H1 (cell line): ENCODE measurements around the gene ARHGEF28. TPM values are rescaled to one million over a fixed set of nuclear protein-coding genes. Genes with fewer than 3 reads are reported as not detected.

Source experiments
- CTCF ChIA-PET: fragments of 300-600 bp; sonication (Branson Sonifier 250); formaldehyde crosslinking; loops from one replicate; lab custom pipeline; 2021; ENCODE audit not compliant: partially characterized antibody; lab: Charles Lee
- POLR2A ChIA-PET: fragments of 300-600 bp; sonication (Branson Sonifier 250); formaldehyde crosslinking; loops from one replicate; lab custom pipeline; 2021; ENCODE audit warnings: inconsistent platforms; ENCODE audit not compliant: partially characterized antibody; lab: Charles Lee
- DNase-seq, 2 experiments: peaks; one replicate each; pipeline versions ENCODE4 v3.0.0 to v3.0.0-alpha.2; 2010 to 2022; ENCODE audit warnings: low spot score in 2 of 2, low read depth in 1 of 2, mixed read lengths in 1 of 2
- FAIRE-seq: peaks from 2 replicates; lab custom pipeline; 2011; peaks lifted over from hg19 to GRCh38; lab: Jason Lieb, UNC
- H2AFZ ChIP-seq: 2 replicates; pipeline ENCODE4 v1.8.1; 2012; ENCODE audit warnings: low read length, inconsistent platforms
- H2AK5ac ChIP-seq: 2 replicates; pipeline ENCODE4 v1.6.1; 2013; ENCODE audit warnings: low read depth, low read length
- H2BK120ac ChIP-seq: replicated peaks from 2 replicates; pipeline ENCODE3; 2013; ENCODE audit warnings: low read depth, low read length, inconsistent platforms
- H2BK12ac ChIP-seq: 2 replicates; pipeline ENCODE4 v1.6.1; 2013; ENCODE audit warnings: low read depth, low read length
- H2BK15ac ChIP-seq: 2 replicates; pipeline ENCODE4 v1.6.1; 2013; ENCODE audit warnings: low read length
- H2BK20ac ChIP-seq: 2 replicates; pipeline ENCODE4 v1.6.1; 2013; ENCODE audit warnings: low read length
- H2BK5ac ChIP-seq: 2 replicates; pipeline ENCODE4 v1.6.1; 2013; ENCODE audit warnings: low read depth, low read length
- H3K14ac ChIP-seq: 2 replicates; pipeline ENCODE4 v1.6.1; 2013; ENCODE audit warnings: inconsistent platforms; ENCODE audit not compliant: insufficient read length
- H3K18ac ChIP-seq: 2 replicates; pipeline ENCODE4 v1.6.1; 2013; ENCODE audit warnings: low read length; ENCODE audit errors: extremely low read depth
- H3K23ac ChIP-seq: 2 replicates; pipeline ENCODE4 v1.6.1; 2013; ENCODE audit warnings: inconsistent platforms; ENCODE audit not compliant: insufficient read length
- H3K23me2 ChIP-seq: 2 replicates; pipeline ENCODE4 v1.6.1; 2013; ENCODE audit warnings: low read depth, low read length
- H3K27ac ChIP-seq: 2 replicates; pipeline ENCODE4 v1.6.1; 2011; ENCODE audit warnings: low read depth, low read length, inconsistent platforms
- H3K27me3 ChIP-seq, 4 experiments: replicated peaks in 1 of 4; 1 replicate in 1 of 4; 2 replicates in 3 of 4; pipeline versions ENCODE4 v1.6.1 to v1.8.1; 2011 to 2013; ENCODE audit warnings: low read length in 3 of 4, mild to moderate bottlenecking in 3 of 4, inconsistent platforms in 2 of 4, mixed read lengths in 2 of 4, moderate library complexity in 1 of 4; ENCODE audit not compliant: control insufficient read depth in 3 of 4, insufficient read depth in 3 of 4; ENCODE audit errors: extremely low read depth in 1 of 4
- H3K36me3 ChIP-seq, 4 experiments: 2 replicates each; pipeline versions ENCODE4 v1.6.1 to v1.8.1; 2011 to 2013; ENCODE audit warnings: mild to moderate bottlenecking in 4 of 4, low read length in 3 of 4, moderate library complexity in 2 of 4, control low read depth in 1 of 4, inconsistent platforms in 1 of 4; ENCODE audit not compliant: insufficient read depth in 4 of 4, control insufficient read depth in 2 of 4
- H3K4ac ChIP-seq: replicated peaks from 2 replicates; pipeline ENCODE3; 2013; ENCODE audit warnings: low read length, low read depth, mixed read lengths, inconsistent platforms; ENCODE audit not compliant: insufficient read length
- H3K4me1 ChIP-seq, 4 experiments: replicated peaks in 1 of 4; 1 replicate in 1 of 4; 2 replicates in 3 of 4; pipeline versions ENCODE4 v1.6.1 to v1.8.1; 2011 to 2013; ENCODE audit warnings: low read length in 3 of 4, inconsistent platforms in 2 of 4, mixed read lengths in 1 of 4; ENCODE audit not compliant: insufficient read depth in 4 of 4, control insufficient read depth in 3 of 4
- H3K4me2 ChIP-seq, 2 experiments: 2 replicates each; pipeline versions ENCODE4 v1.6.1 to v1.8.1; 2011 to 2013; ENCODE audit warnings: low read depth in 2 of 2, low read length in 2 of 2, control low read depth in 1 of 2, inconsistent platforms in 1 of 2, mild to moderate bottlenecking in 1 of 2; ENCODE audit not compliant: insufficient read depth in 1 of 2
- H3K4me3 ChIP-seq, 4 experiments: fragments of 200-600, 300-600 bp in 1 of 4; sonication (generic), shearing (Covaris generic), sonication (Bioruptor Twin) in 1 of 4; 2 replicates each; pipeline versions ENCODE4 v1.5.1 to v1.8.1; 2011 to 2016; ENCODE audit warnings: low read length in 4 of 4, low read depth in 3 of 4, control low read depth in 2 of 4, inconsistent platforms in 2 of 4, mild to moderate bottlenecking in 2 of 4, mixed read lengths in 1 of 4, moderate library complexity in 1 of 4; ENCODE audit not compliant: insufficient read depth in 2 of 4; ENCODE audit errors: extremely low read depth in 1 of 4
- H3K56ac ChIP-seq: replicated peaks from 2 replicates; pipeline ENCODE3; 2013; ENCODE audit warnings: low read depth, mild to moderate bottlenecking, mixed read lengths, low read length, inconsistent platforms; ENCODE audit not compliant: insufficient read length
- H3K79me1 ChIP-seq: 2 replicates; pipeline ENCODE4 v1.6.1; 2013; ENCODE audit warnings: low read depth, low read length, control low read depth
- H3K79me2 ChIP-seq, 2 experiments: 2 replicates each; pipeline versions ENCODE4 v1.6.1 to v1.8.1; 2012 to 2013; ENCODE audit warnings: low read length in 2 of 2, mild to moderate bottlenecking in 2 of 2, inconsistent platforms in 1 of 2; ENCODE audit not compliant: insufficient read depth in 2 of 2, control insufficient read depth in 1 of 2
- H3K9ac ChIP-seq, 4 experiments: replicated peaks in 1 of 4; 1 replicate in 1 of 4; 2 replicates in 3 of 4; pipeline versions ENCODE4 v1.6.1 to v1.8.1; 2011 to 2013; ENCODE audit warnings: low read depth in 3 of 4, low read length in 3 of 4, control low read depth in 2 of 4, mild to moderate bottlenecking in 2 of 4, moderate library complexity in 2 of 4, inconsistent platforms in 1 of 4; ENCODE audit errors: extremely low read depth in 1 of 4
- H3K9me3 ChIP-seq, 2 experiments: 2 replicates each; pipeline versions ENCODE4 v1.6.1 to v1.8.1; 2012 to 2013; ENCODE audit warnings: mild to moderate bottlenecking in 2 of 2, moderate library complexity in 2 of 2, control low read depth in 1 of 2, inconsistent platforms in 1 of 2, low read depth in 1 of 2, low read length in 1 of 2, mixed read lengths in 1 of 2; ENCODE audit not compliant: insufficient read depth in 2 of 2
- H4K20me1 ChIP-seq, 2 experiments: replicated peaks in 1 of 2; 2 replicates each; pipeline versions ENCODE3 to v1.8.1; 2011 to 2013; ENCODE audit warnings: inconsistent platforms in 2 of 2, low read length in 2 of 2, mild to moderate bottlenecking in 1 of 2; ENCODE audit not compliant: insufficient read depth in 2 of 2, control insufficient read depth in 1 of 2
- H4K5ac ChIP-seq: 2 replicates; pipeline ENCODE4 v1.6.1; 2013; ENCODE audit warnings: low read length, low read depth, mixed read lengths, inconsistent platforms; ENCODE audit not compliant: insufficient read length
- H4K8ac ChIP-seq: 2 replicates; pipeline ENCODE4 v1.8.0; 2013; ENCODE audit warnings: mild to moderate bottlenecking, moderate library complexity, low read length, inconsistent platforms; ENCODE audit not compliant: insufficient read depth; ENCODE audit errors: extremely low read depth
- H4K91ac ChIP-seq: replicated peaks from 2 replicates; pipeline ENCODE3; 2013; ENCODE audit warnings: low read length, mixed read lengths, inconsistent platforms; ENCODE audit not compliant: insufficient read length
- CHD1 ChIP-seq: IDR thresholded peaks from 2 replicates; pipeline ENCODE4 v1.6.1; 2012; ENCODE audit warnings: low read depth, low read length, improper control_type of control experiment
- CREB1 ChIP-seq: IDR thresholded peaks from 2 replicates; pipeline ENCODE4 v1.6.1; 2012; ENCODE audit warnings: inconsistent platforms
- GTF2F1 ChIP-seq: IDR thresholded peaks from 2 replicates; pipeline ENCODE4 v1.6.1; 2012; ENCODE audit warnings: low read depth, low read length, improper control_type of control experiment, borderline replicate concordance
- KDM1A ChIP-seq: fragments of 200-600, 300-600 bp; sonication (generic); IDR thresholded peaks from 2 replicates; pipeline ENCODE4 v1.7.1; 2016; ENCODE audit warnings: mild to moderate bottlenecking, low read length, borderline replicate concordance
- KDM4A ChIP-seq: IDR thresholded peaks from one replicate; pipeline ENCODE4 v1.7.1; 2012; ENCODE audit warnings: low read depth, mild to moderate bottlenecking, moderate library complexity, low read length, inconsistent platforms; ENCODE audit not compliant: severe bottlenecking
- NRF1 ChIP-seq: IDR thresholded peaks from 2 replicates; pipeline ENCODE4 v1.6.1; 2011; ENCODE audit warnings: mild to moderate bottlenecking, low read depth, low read length, improper control_type of control experiment
- TEAD4 ChIP-seq: IDR thresholded peaks from 2 replicates; pipeline ENCODE4 v1.6.1; 2012; ENCODE audit warnings: low read depth, low read length, inconsistent platforms, mixed read lengths
- WGBS, 2 experiments: shearing (Covaris generic) in 1 of 2; methylation state at CpG; one replicate each; pipeline versions ENCODE4 v1.1.6 to v1.1.7; 2013 to 2015; ENCODE audit warnings: low lambda C conversion rate in 2 of 2, mixed read lengths in 2 of 2, inconsistent platforms in 1 of 2, low coverage in 1 of 2, missing lambda C conversion rate in 1 of 2; ENCODE audit not compliant: insufficient replicate concordance in 2 of 2, insufficient coverage in 1 of 2, insufficient read length in 1 of 2; ENCODE audit errors: extremely low coverage in 1 of 2, missing lambda C conversion rate in 1 of 2; 5-methylcytosine and 5-hydroxymethylcytosine counted together
- polyA plus RNA-seq, 7 experiments: library from polyadenylated mRNA; depleted of rRNA in 3 of 7; stranded (reverse) in 5 of 7; unstranded in 2 of 7; fragments of >200 nt in 5 of 7; fragments of 200-250 nt in 2 of 7; gene quantifications; 1 replicate in 5 of 7; 2 replicates in 1 of 7; 4 replicates in 1 of 7; pipeline versions ENCODE4 v1.2.1 to v1.2.3, GENCODE V29; 2011 to 2013; ENCODE audit warnings: missing spikeins in 2 of 7, mixed read lengths in 2 of 7
- total RNA-seq: library from RNA; stranded (reverse); fragmentation: NEBNext Ultra II Directional; extraction: Animal tissue kit (Norgen Biotek cat#: 25700); gene quantifications from 2 replicates; pipeline ENCODE4 v1.2.1, GENCODE V29; 2021
- TF ChIP-seq, protein P1 (sequence below): IDR thresholded peaks from 2 replicates; pipeline ENCODE4 v1.6.1; 2012; ENCODE audit warnings: inconsistent platforms
- TF ChIP-seq, protein P2 (sequence below), 3 experiments: IDR thresholded peaks; 1 replicate in 2 of 3; 2 replicates in 1 of 3; pipeline versions ENCODE4 v1.5.1 to v1.6.1; 2011; ENCODE audit warnings: low read length in 3 of 3, mild to moderate bottlenecking in 3 of 3, inconsistent platforms in 2 of 3, low read depth in 1 of 3, moderate library complexity in 1 of 3; ENCODE audit not compliant: insufficient read depth in 1 of 3; ENCODE audit errors: control extremely low read depth in 1 of 3

Gene ARHGEF28
- total and polyA plus RNA-seq, 2 of the 8 experiments (the other 6 are each of a cell fraction or from before 2014, with no cell fraction given), result 0.33 to 1.0 TPM

DNA sequence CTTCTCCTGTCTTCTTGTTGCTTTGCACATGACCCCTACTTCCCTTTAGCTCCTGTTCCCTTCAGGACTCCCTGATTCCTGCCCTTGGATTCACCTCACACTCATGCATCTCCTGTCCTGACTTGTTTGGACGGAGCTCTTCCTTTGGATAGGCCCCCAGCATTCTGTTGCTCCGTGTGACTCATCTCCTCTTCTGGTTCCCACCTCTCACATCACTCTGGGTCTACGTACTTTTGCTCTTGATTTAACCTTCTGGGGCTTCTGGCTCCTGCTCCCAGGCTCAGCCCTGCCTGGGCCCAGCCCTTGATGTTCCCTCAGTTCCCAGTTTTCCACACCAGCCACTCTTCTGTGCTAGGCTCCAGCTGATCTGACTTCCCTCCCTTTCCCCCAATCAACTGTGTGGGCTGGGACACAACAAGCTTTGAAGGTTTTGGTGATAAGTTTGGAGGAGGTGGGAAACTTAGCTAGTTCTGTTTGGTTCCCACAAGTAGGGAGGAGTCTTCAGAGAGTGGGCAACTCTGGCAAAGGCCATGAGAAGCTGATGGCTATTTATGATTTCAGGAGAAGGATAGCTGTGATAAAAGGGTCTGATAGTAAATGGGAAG, 331.5 kb downstream of the ARHGEF28 start:
- H2BK5ac ChIP-seq, result no peak overlapping the region
- no peak for TF ChIP-seq KDM4A
- no peak for TF ChIP-seq CREB1
- TF ChIP-seq GTF2F1, result no peak
- no peak for TF ChIP-seq CHD1
- TF ChIP-seq NRF1, result no peak
- no peak for TF ChIP-seq TEAD4
- TF ChIP-seq, protein P1, sequence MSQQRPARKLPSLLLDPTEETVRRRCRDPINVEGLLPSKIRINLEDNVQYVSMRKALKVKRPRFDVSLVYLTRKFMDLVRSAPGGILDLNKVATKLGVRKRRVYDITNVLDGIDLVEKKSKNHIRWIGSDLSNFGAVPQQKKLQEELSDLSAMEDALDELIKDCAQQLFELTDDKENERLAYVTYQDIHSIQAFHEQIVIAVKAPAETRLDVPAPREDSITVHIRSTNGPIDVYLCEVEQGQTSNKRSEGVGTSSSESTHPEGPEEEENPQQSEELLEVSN, result no peak
- TF ChIP-seq KDM1A, result no peak
- TF ChIP-seq, protein P2, sequence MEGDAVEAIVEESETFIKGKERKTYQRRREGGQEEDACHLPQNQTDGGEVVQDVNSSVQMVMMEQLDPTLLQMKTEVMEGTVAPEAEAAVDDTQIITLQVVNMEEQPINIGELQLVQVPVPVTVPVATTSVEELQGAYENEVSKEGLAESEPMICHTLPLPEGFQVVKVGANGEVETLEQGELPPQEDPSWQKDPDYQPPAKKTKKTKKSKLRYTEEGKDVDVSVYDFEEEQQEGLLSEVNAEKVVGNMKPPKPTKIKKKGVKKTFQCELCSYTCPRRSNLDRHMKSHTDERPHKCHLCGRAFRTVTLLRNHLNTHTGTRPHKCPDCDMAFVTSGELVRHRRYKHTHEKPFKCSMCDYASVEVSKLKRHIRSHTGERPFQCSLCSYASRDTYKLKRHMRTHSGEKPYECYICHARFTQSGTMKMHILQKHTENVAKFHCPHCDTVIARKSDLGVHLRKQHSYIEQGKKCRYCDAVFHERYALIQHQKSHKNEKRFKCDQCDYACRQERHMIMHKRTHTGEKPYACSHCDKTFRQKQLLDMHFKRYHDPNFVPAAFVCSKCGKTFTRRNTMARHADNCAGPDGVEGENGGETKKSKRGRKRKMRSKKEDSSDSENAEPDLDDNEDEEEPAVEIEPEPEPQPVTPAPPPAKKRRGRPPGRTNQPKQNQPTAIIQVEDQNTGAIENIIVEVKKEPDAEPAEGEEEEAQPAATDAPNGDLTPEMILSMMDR (IDR thresholded peaks at IDR 0.05; ENCODE audit: control extremely low read depth in 1 of 3, insufficient read depth in 1 of 3, low read depth in 1 of 3, low read length in 3 of 3), result no peak
- H3K9ac ChIP-seq, result no peak overlapping the region
- no peak overlapping the region for H2BK120ac ChIP-seq
- H3K4me1 ChIP-seq, result no peaks in the 10 kb centered on the region
- H3K79me2 ChIP-seq, result no peaks in the 10 kb centered on the region
- ChIA-PET POLR2A (no interaction called here), CTCF (interaction anchor here (1.4 to 1.8 kb wide), 2 partner anchors 11 to 13 kb away, joined by 4 to 7 read pairs; no protein-coding TSS in a partner anchor)
- no peak overlapping the region for H4K5ac ChIP-seq
- no peak overlapping the region for H2AK5ac ChIP-seq
- no peak overlapping the region for H2BK12ac ChIP-seq
- no peak overlapping the region for H3K14ac ChIP-seq
- 90% methylated on average over 3 of the region's 3 CpGs; no CpG with 5 or more reads in 1 of the 2 experiments for WGBS, 2 experiments
- DNase-seq (no peak), FAIRE-seq (no peak)
- H2BK15ac ChIP-seq, result no peak overlapping the region
- H2BK20ac ChIP-seq, result no peak overlapping the region
- H3K27me3 ChIP-seq, result no peaks in the 10 kb centered on the region
- H3K4ac ChIP-seq, result no peak overlapping the region
- no peak overlapping the region for H4K8ac ChIP-seq
- no peak overlapping the region for H3K4me3 ChIP-seq
- no peaks in the 10 kb centered on the region for H3K36me3 ChIP-seq
- no peaks in the 10 kb centered on the region for H3K23me2 ChIP-seq
- H4K91ac ChIP-seq, result no peak overlapping the region
- H2AFZ ChIP-seq, result peak overlapping the region; percentile 25; the same call in 1 of the 2 replicates
- no peak overlapping the region for H3K4me2 ChIP-seq
- no peak overlapping the region for H3K27ac ChIP-seq
- no peaks in the 10 kb centered on the region for H3K79me1 ChIP-seq
- no peak overlapping the region for H3K56ac ChIP-seq
- H3K23ac ChIP-seq, result no peak overlapping the region
- H3K9me3 ChIP-seq, result no peaks in the 10 kb centered on the region
- no peak overlapping the region for H3K18ac ChIP-seq
- H4K20me1 ChIP-seq, result no peaks in the 10 kb centered on the region
